Skeletal muscle cell (primary cell): ENCODE measurements around the gene KLHL29.

Source experiments
- DNase-seq: peaks from one replicate; pipeline ENCODE4 v3.0.0-alpha.2; 2010; ENCODE audit warnings: low read depth
- H3K4me3 ChIP-seq: 2 replicates; pipeline ENCODE4 v1.5.1; 2011; ENCODE audit warnings: low read depth, mild to moderate bottlenecking, control low read depth, low read length, moderate library complexity

The KLHL29 gene

DNA sequence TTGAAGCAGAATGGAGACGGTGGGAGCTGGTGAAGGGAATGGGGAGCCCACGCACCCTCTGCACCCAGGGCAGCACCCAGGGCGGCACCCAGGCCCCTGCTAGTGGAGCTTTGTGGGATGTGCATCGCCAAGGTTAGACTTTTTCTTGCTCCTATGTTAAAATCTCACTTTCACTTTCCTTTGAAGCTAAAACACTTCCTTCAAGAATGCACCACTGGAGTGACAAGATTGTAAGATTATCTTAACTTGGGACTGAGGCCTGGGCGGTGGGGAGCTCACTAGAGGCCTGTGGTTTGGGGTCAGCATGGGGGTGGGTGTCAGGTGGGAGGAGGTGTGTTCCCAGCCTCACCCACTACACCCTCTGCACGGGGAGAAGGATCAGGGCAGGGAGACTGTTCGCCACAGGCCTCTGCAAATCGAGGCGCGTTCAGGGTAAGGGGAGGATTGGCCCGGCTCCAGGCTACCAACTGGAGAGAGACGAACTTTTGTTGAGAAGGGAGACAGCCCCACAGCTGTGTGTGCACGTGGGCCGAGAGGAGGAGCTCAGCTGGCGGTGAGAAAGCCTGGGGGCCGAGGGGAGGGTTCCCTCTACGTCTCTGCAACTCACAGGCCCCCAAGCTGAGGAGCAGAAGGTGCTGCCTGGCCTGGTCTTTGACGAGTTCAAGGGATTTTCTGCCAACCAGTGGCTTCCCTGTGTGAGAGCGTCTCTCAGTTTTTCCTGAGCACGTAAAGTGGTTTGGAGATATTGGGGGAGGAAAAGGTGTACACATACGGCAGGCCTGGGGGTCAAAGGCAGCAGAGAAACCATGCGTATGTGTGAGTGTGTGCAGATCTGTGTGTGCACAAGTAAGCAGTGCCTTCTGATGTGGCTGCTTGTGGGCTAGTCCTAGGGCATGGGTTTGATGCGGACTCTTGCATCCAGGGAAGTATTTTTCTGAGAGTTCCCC lies 147.7 kb downstream of the KLHL29 start:
- no peak overlapping the region for H3K4me3 ChIP-seq
- DNase-seq: no peak

DNA sequence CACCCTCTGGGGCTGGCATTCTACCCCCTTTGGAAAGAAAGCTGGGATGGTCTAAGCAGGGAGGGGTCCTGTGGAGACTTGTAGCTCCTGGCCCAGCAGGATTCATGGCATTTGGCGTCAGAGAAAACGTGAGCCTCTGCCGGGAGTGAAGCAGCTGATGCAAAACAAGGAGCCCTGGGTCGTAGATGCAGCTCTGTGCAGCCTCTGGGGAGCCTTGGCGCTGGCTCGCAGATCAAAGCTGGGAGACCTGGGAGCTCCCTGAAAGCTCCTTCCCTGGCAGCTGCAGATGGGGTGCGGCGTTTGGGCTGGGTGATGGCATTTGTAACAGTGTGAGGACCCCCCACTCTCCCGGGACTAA lies 148.3 kb downstream of the KLHL29 start:
- DNase-seq: no peak

DNA sequence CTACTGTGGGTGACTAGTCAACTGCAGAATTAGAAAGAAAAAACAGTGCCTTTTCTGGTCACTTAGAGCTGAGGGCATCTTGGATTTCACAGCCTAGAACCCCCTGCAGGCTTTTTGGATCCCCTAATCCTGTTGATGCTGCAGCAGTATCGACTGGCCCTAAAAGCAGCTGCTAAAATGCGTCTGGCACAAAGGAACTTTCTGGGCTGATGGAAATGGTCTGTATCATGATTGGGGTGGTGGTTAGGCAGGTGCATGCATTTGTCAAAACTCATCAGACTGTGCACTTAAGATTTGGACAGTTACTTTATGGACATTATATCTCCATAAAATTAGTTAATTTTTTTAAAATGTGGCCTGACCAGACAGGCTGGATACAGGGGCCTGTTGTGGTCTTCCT lies 149.8 kb downstream of the KLHL29 start:
- no peak overlapping the region for H3K4me3 ChIP-seq
- no peak for DNase-seq

More for the DNA sequence above, 148.3 kb downstream of the KLHL29 start:
- no peak overlapping the region for H3K4me3 ChIP-seq

DNA sequence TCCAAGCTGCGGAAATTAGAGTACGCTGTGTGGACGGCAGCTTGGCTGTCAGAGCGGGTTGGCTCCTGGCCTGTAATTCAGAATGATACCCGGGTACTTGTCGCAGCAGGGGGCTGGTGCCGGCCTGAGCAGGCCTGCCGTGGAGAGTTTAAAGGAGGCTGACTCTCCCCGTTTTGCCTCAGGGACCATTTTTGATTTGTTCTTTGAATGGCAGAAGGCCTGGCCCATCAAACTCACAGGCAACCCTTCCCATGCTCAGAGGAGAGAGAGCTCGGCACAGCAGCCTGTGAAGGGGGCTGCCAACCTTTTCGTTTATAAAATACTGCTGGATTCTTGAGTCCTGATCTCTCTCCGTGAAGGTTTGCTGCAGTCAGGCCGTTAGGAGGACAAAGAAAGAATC lies 151.3 kb downstream of the KLHL29 start:
- no peak overlapping the region for H3K4me3 ChIP-seq
- DNase-seq: no peak

DNA sequence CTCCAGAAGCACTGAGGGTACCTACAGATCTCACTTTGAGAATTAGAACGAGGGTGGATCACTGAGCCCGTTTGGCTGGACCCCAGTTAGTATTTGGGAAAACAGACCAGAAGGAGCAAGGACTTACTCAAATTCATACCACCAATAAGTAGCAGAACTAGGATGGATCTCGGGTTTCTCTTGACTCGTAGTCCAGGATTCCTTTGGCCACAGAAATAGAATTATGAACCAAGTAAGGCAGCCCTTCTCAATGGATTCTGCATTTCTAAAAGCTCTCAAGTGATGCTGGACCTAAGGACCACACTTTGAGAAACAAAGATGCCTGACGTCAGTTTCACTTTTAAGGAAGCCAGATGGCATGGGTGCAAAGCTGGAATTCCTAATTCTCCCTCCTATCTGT lies 153.0 kb downstream of the KLHL29 start:
- DNase-seq: no peak
- H3K4me3 ChIP-seq: no peak overlapping the region

DNA sequence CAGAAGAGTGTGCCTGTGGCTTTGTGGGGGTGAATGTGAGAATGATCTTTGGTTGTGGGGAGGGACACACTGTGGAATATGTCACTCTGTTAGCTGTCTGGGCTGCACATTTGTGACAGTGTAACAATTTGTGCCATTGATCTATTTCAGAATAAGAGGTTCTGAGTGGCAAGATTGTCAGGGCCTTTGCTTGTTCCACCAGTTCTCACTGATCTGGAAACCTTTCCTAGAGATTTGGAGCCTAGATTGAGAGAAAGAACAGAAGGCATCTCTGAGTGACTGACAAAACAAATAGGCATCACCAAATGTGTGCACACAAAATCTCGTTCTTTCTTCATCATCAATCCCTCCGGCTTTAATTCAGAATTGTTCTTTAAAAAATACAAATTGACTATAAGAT lies 153.6 kb downstream of the KLHL29 start:
- DNase-seq: no peak
- H3K4me3 ChIP-seq: no peak overlapping the region

DNA sequence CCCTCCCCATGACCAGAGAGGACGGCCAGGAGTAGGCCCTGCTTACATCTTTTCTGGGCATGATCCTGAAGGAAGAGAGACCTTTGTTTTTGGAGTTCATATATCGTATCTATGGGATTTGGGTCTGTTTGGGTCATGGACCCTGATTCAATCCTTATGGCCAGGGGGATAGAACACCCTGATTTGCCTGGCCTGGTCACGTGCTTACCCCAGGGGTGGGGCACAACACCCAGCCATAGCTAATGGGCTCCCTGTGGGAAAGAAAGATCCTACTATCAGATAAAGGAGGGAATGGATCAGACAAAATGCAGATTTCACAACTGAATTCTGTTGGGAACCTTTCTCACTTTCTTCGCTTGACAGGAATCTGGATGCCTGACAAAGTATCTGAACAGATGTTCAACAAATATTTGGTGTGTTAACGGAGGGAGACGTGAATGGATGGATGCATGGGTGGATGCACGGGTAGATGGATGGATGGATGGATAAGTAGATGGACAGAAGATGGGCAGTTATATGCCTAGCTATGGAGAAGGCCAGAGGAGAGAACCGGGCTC lies 155.9 kb downstream of the KLHL29 start:
- no peak overlapping the region for H3K4me3 ChIP-seq
- no peak for DNase-seq

DNA sequence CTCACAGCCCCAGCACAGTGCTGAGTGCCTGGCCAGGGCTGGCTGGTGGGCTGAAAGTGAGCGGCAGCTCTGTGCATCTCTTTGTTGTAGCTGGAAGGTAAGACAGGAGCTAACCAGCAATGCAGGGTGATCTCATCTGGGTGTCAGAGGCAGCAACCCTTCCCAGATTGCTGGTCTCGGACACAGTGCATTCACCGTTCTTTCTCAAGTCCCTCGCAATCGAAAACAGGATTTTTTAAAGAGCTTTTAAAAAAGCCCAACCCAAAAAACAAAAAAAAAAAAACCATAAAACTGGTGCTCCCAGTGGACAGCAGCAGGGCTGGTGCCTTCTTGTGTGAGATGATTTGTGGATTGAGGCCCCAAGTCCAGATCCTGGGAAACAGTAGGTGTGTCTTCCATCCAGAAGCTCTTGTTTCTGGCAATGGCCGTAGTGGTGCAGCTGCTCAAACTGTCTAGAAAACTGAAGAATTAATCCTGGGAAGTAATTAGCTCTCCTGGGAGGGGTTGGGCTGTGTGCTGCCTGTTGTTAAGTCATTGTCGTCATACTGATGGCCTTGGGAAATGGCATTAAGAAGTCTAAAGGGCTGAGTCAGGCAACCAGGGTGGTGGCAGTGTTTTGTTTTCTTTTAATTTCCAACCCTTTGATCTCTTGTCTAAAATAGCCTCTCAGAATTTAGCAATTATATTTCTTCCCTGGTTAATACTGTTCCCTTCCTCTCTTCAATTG lies 156.7 kb downstream of the KLHL29 start:
- DNase-seq: no peak
- H3K4me3 ChIP-seq: no peak overlapping the region

DNA sequence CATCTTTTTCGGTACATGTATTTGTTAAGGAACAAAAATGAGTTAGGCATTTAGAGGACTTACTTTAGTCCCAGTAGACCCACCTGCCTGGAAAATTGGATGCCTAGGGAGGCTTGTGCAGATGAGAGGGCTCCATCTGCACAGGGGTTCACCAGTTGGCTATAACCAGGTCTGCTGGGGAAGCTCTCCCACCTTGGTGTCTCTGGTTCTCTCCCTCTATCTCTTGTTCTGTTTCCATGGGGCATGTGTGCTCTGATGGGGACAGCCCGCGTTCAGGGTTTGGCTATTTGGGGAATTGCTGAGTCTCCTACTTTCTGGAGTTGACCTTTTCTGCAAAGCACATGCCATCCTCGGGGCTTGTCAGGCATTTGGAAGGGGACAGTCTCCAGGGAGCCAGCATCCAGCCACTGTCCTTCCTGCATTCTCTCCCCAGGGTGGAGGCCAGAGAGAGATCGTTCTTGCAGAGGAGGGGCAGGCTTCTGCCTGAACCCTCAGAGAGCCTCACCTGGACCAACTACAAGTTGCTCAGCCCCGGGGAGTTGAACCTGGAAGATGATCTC lies 157.3 kb downstream of the KLHL29 start:
- H3K4me3 ChIP-seq: no peak overlapping the region
- no peak for DNase-seq

DNA sequence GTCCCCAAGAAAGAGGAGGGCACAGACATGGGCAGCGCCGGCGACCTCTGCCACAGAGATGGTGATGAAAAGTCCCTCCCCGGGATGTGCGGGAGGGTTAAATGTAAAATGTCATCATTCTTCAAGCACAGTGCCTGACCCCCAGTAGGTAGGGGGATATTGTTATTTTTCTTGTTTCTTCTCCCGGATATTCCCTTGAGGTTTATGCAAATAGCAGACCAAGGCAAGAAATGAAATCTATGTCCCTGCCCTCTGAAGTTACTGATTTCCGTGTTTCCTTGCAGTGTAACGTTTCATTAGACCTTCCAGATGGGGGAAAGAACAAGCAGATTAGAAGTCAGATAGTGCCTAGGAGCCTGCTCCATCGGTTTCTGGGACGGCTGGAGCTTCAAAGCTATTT lies 158.3 kb downstream of the KLHL29 start:
- no peak overlapping the region for H3K4me3 ChIP-seq
- no peak for DNase-seq

DNA sequence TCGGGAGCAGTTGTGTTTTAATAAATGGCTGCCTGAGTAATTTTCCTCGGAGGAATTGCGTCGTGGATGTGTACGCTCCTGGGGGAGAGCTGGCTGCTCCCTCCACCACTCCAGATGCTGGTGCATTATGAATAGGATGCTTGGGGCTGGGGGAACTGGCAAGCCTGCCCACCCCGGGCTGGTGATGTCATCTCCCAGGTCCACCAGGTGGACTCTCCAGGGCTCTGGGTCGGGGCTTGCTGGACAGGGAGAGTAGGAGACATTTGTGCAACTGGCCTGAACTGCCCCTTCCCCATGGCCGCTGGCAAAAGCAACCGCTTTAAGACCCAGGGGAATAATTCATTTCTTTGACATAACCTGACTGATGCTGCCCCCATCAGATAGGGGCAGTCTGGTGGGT lies 158.7 kb downstream of the KLHL29 start:
- no peak for DNase-seq
- no peak overlapping the region for H3K4me3 ChIP-seq

DNA sequence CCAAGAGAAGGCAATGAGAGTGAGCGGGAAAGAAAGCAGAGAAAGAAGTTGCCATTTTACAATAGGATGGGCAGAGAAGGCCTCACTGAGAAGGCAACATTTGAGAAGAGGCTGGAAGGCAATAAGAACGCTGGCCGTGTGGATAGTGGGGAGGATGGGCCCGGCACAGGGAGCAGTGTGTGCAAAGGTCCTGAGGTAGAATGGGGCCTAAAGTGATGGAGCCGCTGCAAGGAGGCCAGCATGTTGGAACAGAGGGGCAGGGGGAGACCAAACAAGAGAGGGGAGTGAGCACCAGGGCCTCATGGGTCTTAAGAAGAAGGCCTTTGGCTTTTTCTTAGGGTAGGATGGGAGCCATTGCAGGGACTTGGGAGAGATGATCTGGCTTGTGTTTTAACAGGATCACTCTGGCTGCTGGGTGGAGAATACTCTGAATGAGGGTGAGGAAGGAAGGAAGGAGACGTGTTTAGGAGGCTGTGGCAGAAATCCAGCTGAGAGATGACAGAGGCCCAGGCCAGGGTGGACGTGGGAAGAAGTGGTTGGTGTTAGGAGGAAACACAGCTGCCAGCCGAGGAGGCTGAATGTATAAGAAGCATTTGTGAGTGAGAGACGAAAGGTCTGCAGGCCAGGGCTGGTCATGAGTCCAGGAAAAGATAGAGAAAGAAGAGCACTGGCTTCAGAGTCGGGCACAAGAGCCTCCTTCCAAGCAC lies 159.8 kb downstream of the KLHL29 start:
- DNase-seq: no peak
- H3K4me3 ChIP-seq: no peak overlapping the region

DNA sequence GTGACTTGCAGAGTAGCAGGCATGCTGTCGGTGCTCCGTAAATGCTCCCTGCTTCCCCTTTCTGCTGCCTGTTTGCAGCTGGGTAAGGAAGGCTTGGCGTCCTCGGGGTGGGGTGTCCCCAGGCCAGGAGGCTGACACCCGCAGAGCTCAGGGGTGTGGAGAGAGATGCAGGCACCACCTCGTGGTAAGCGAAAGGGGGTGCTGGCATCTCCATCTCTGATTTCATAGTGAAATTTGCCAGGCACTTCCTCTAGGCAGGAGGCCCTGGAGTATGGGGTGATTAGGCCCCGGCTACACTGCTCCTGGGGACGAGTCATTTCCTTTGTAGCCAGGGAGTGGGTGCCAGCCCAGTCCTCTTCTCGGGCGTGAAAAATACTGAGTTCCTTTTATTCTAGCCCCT lies 160.4 kb downstream of the KLHL29 start:
- no peak for DNase-seq
- H3K4me3 ChIP-seq: no peak overlapping the region

DNA sequence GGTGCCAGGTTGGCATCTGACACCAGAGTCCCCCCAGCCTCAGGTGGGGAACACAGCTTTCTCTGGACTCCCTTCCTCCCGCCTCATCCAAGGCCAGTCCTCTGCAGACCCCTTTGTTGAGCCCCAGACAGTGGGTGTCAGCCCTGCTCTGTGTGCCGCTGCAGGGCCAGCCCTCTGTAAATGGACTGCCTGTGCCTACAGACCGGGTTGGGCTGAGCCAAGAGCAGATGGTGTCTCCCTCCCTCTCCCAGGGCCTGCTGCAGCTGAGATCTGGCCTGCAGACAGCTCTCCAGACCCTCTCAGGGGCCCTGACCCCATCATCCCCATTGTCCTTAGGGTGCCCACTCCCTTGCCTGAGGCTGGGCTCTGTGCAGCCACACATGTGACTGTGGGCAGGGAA lies 160.8 kb downstream of the KLHL29 start:
- DNase-seq: no peak
- H3K4me3 ChIP-seq: no peak overlapping the region

DNA sequence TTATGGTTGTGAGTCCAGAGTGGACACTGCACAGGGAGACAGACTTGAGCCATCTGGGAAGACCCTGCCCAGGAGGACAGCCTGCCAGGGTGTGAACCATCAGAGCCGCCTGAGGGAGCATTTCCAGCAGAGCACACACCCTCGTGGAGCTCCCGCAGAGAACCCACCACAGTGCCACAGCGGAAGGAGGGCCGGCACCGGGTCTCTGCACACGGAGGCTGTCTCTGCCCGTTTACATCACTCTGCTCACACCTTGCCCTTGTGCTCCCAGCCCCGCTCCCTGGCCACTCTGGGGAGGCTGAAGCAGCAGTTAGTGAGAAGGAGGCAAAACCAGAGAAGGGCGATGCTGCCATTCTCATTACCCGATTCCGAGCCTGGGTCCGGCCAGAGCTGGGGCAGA lies 161.9 kb downstream of the KLHL29 start:
- H3K4me3 ChIP-seq: no peak overlapping the region
- no peak for DNase-seq

DNA sequence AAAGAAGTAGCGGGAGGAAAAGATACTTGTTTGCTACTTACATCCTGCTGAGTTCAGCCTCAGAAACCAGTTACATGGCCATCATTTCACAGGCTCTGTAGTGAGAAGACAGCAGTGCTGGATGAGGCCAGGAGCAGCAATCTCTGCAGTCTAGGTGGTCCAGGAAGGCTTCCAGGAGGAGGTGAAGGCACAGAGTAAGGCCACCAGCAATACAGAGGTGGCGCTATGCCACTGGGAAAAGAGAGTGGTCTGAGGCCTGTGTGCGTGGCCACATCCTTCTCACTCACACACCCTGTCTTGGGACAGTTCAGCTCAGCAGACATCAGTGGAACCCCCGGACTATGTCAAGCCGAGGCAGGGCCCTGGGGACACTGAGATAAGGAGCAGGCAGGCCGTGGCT lies 162.7 kb downstream of the KLHL29 start:
- H3K4me3 ChIP-seq: no peak overlapping the region
- no peak for DNase-seq

DNA sequence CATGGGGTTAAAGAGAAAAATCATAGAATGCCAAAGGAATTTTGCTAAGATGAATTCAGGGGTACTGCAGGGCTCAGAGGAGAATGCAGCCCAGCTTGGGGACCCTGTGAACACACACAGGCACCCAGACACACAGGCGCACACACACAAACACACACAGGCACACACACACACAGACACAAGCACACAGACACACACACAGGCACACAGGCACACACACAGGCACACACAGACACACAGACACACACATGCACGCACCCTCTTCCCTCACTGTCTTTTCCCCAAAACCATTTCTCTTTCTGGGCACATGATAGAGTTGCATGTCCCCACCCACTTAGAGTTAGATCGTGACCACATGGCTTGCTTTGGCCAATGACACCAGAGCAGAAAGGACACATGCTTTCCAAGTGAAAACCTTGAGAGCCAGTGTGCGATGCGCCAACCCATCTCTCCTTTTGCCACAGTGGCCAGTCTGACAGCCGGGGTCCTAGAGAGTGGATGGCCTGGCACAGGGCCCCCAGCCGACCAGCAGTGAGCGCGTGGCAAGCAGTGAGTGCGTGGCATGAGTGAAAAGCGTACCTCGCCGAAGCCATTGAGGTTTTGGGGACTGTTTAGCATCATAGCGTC lies 163.3 kb downstream of the KLHL29 start:
- no peak overlapping the region for H3K4me3 ChIP-seq
- DNase-seq: no peak

DNA sequence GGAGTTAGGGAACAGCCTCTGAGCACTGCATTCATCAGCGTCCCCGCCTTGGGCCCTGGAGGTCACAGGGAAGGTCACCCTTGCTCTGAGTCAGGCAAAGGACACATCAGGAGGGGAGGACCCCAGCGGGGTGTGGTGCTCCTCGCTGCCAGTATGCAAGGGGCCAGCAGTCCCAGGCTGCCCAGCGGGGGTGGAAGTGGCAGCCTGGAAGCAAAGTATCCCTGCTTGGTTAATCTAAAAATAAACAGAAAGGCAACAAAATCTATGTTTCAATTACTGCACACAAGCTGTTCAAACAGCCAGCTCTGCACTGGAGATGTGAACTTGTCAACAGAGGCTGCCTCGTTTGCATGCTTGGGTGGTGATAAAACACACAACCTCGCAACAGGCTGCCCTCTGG lies 164.1 kb downstream of the KLHL29 start:
- H3K4me3 ChIP-seq: no peak overlapping the region
- DNase-seq: no peak

DNA sequence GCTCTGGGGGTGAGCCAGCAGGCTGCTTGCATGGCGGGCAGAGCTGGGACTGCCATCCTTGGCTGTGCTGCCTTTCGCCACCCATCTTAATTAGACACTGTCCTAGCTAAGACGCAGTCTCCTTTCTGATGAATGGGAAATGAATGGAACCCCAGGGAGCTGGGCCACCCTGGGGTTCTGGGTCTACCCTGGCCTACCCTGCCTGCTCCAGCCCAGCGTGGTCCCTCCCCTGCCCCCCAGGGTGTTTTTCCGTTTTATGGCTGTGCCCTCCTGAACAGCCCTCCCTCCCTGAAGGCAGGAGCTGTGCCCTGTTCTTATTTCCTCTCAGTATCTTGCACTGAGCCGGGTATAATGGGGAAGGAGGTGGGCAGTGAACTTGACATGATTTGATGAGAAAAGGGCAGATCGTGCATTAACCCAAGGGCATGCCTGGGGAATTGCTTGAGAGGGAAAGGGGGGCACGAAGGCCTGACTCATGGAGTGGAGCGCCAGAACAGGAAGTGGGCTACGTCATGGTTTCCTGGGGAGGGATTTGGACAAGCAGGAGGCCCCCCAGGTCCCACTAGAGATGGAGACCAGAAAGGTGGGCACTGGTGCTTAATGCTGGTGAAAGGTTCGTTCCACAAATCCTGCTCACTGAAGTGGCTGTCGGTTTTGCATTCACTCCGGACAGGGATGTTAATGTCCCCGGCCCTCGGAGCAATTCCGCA lies 165.0 kb downstream of the KLHL29 start:
- no peak overlapping the region for H3K4me3 ChIP-seq
- DNase-seq: no peak
